HepG2 (cell line): ENCODE results near the gene KLHL13. TPM values are rescaled to one million over a fixed set of nuclear protein-coding genes. Genes with fewer than 3 reads are reported as not detected.

Experiments used
- ATAC-seq: fragments of 200-7000 bp; cut with Tn5 transposase; 3 replicates; pipeline ENCODE4 v1.9.1; 2020; ENCODE audit warnings: mild to moderate bottlenecking, moderate library complexity
- BruUV-seq: library from RNA; stranded (reverse); fragments of 400-500 nt; replicated peaks from 2 replicates; lab custom pipeline; 2021; lab: Mats Ljungman, UMichigan
- CTCF ChIA-PET: fragments of 300-600 bp; formaldehyde crosslinking; extraction: SDS; loops from one replicate; lab custom pipeline; 2021; ENCODE audit warnings: low total read pairs, inconsistent platforms, low intra/inter-chr PET ratio; lab: Yijun Ruan, JAX
- POLR2A ChIA-PET: fragments of 350-600 bp; sonication (Branson Sonifier 250); formaldehyde crosslinking; loops from one replicate; lab custom pipeline; 2020; ENCODE audit warnings: antibody characterized with exemption, inconsistent platforms; lab: Yijun Ruan, JAX
- DNase-seq: peaks from one replicate; pipeline ENCODE4 v3.0.0-alpha.2; 2015; ENCODE audit warnings: low spot score
- FAIRE-seq: peaks from 3 replicates; lab custom pipeline; 2011; peaks lifted over from hg19 to GRCh38; lab: Jason Lieb, UNC
- H2AFZ ChIP-seq: one replicate; pipeline ENCODE4 v1.6.1; 2011; ENCODE audit warnings: low read length, inconsistent platforms
- H3K27ac ChIP-seq: fragments of 300-600 bp; 3 replicates; pipeline ENCODE4 v1.8.0; 2011; ENCODE audit warnings: mixed run types, mild to moderate bottlenecking, mixed read lengths, low read length, inconsistent platforms; ENCODE audit not compliant: insufficient read depth; ENCODE audit errors: extremely low read length
- H3K27me3 ChIP-seq, 2 experiments: fragments of 200-600 bp in 1 of 2; 2 replicates in 1 of 2; 3 replicates in 1 of 2; pipeline versions ENCODE4 v1.6.0 to v1.8.0; 2011; ENCODE audit warnings: low read length in 2 of 2, mild to moderate bottlenecking in 2 of 2, moderate library complexity in 2 of 2, inconsistent platforms in 1 of 2; ENCODE audit not compliant: insufficient read depth in 2 of 2, control insufficient read depth in 1 of 2
- H3K36me3 ChIP-seq, 2 experiments: fragments of 200-600 bp in 1 of 2; replicated peaks in 1 of 2; 2 replicates in 1 of 2; 3 replicates in 1 of 2; pipeline versions ENCODE4 v1.5.1 to v1.8.0; 2011; ENCODE audit warnings: low read length in 2 of 2, inconsistent platforms in 1 of 2; ENCODE audit not compliant: insufficient read depth in 2 of 2, control insufficient read depth in 1 of 2
- H3K4me1 ChIP-seq: 2 replicates; pipeline ENCODE4 v1.5.1; 2012; ENCODE audit warnings: low read length, inconsistent platforms; ENCODE audit not compliant: insufficient read depth
- H3K4me2 ChIP-seq: 2 replicates; pipeline ENCODE4 v1.6.0; 2011; ENCODE audit warnings: low read depth, low read length, inconsistent platforms
- H3K4me3 ChIP-seq, 3 experiments: fragments of 200-600 bp in 1 of 3; sonication (generic), shearing (Covaris generic) in 1 of 3; replicated peaks in 1 of 3; 2 replicates each; pipeline ENCODE4 v1.5.1; 2011 to 2016; ENCODE audit warnings: low read length in 3 of 3, inconsistent platforms in 2 of 3, low read depth in 2 of 3, mild to moderate bottlenecking in 2 of 3, control low read depth in 1 of 3, mixed read lengths in 1 of 3; ENCODE audit not compliant: insufficient read depth in 1 of 3
- H3K79me2 ChIP-seq: one replicate; pipeline ENCODE4 v1.6.1; 2011; ENCODE audit warnings: low read length, inconsistent platforms; ENCODE audit not compliant: insufficient read depth
- H3K9ac ChIP-seq: 2 replicates; pipeline ENCODE4 v1.6.0; 2011; ENCODE audit warnings: mild to moderate bottlenecking, low read depth, low read length, inconsistent platforms; ENCODE audit not compliant: insufficient read depth
- H3K9me3 ChIP-seq: 2 replicates; pipeline ENCODE4 v1.5.1; 2012; ENCODE audit warnings: mild to moderate bottlenecking, low read length
- H4K20me1 ChIP-seq: 2 replicates; pipeline ENCODE4 v1.6.0; 2011; ENCODE audit warnings: inconsistent platforms, mild to moderate bottlenecking, low read length, moderate library complexity; ENCODE audit not compliant: insufficient read depth
- ARID2 ChIP-seq: sonication (generic); formaldehyde crosslinking; IDR thresholded peaks from 2 replicates; pipeline ENCODE4 v1.8.1; 2022; ENCODE audit warnings: mild to moderate bottlenecking, missing genetic modification reagents, borderline replicate concordance
- ELF3 ChIP-seq: IDR thresholded peaks from 2 replicates; pipeline ENCODE4 v1.6.1; 2016; ENCODE audit warnings: missing genetic modification reagents, missing compliant biosample characterization
- HMG20A ChIP-seq: IDR thresholded peaks from 2 replicates; pipeline ENCODE4 v1.6.1; 2016; ENCODE audit warnings: borderline replicate concordance
- SYNCRIP ChIP-seq: fragments of 200-400 bp; formaldehyde crosslinking; IDR thresholded peaks from 2 replicates; pipeline ENCODE4 v1.6.1; 2018; ENCODE audit warnings: mild to moderate bottlenecking, low read depth, low read length; ENCODE audit not compliant: insufficient read depth
- ZBTB21 ChIP-seq: sonication (generic); formaldehyde crosslinking; IDR thresholded peaks from 2 replicates; pipeline ENCODE4 v1.4.0; 2020; ENCODE audit warnings: missing genetic modification reagents
- ZBTB26 ChIP-seq: IDR thresholded peaks from 2 replicates; pipeline ENCODE4 v1.6.1; 2016; ENCODE audit warnings: missing compliant biosample characterization, missing genetic modification reagents, borderline replicate concordance
- ZBTB7A ChIP-seq: sonication (generic); formaldehyde crosslinking; IDR thresholded peaks from 2 replicates; pipeline ENCODE4 v1.8.0; 2022; ENCODE audit warnings: mild to moderate bottlenecking, missing genetic modification reagents
- ZNF3 ChIP-seq: IDR thresholded peaks from 2 replicates; pipeline ENCODE4 v1.7.0; 2017; ENCODE audit warnings: inconsistent platforms
- ZNF468 ChIP-seq: sonication (generic); formaldehyde crosslinking; IDR thresholded peaks from 2 replicates; pipeline ENCODE4 v1.8.0; 2022; ENCODE audit warnings: mild to moderate bottlenecking, moderate library complexity, missing genetic modification reagents
- ZNF570 ChIP-seq: sonication (generic); formaldehyde crosslinking; IDR thresholded peaks from 2 replicates; pipeline ENCODE4 v1.4.0; 2020; ENCODE audit warnings: mild to moderate bottlenecking, missing genetic modification reagents, borderline replicate concordance
- ZNF883 ChIP-seq: sonication (generic); formaldehyde crosslinking; IDR thresholded peaks from 2 replicates; pipeline ENCODE4 v1.5.1; 2020; ENCODE audit warnings: mild to moderate bottlenecking, missing genetic modification reagents; ENCODE audit errors: not compliant biosample characterization
- WGBS: methylation state at CpG from one replicate; pipeline ENCODE4 v1.1.6; 2017; ENCODE audit warnings: low lambda C conversion rate; 5-methylcytosine and 5-hydroxymethylcytosine counted together
- in situ Hi-C: cut with HindIII; loops from 2 replicates; pipeline ENCODE4 v1.10.0; 2017; ENCODE audit warnings: low pct_unique_long_range_greater_than_20kb; ENCODE audit not compliant: extremely low pct_ligation_motif_present
- intact Hi-C: fragments of 100-400 bp; cut with micrococcal nuclease; formaldehyde crosslinking; loops from one replicate; pipeline ENCODE4 v1.10.0; 2022; ENCODE audit not compliant: unreplicated experiment
- polyA plus RNA-seq, 8 experiments: library from polyadenylated mRNA; depleted of rRNA in 3 of 8; stranded (reverse) in 7 of 8; unstranded in 1 of 8; fragments of >200 nt; fragmentation: Illumina TruSeq in 4 of 8; extraction: Trizol in 4 of 8; gene quantifications; 2 replicates each; pipeline versions ENCODE4 v1.2.1 to v1.2.3, GENCODE V29; 2011 to 2016; ENCODE audit warnings: low read depth in 4 of 8, missing spikeins in 1 of 8, mixed read lengths in 1 of 8; ENCODE audit not compliant: insufficient read depth in 1 of 8
- total RNA-seq, 5 experiments: library from RNA; depleted of rRNA; stranded (reverse); fragments of >200 nt; fragmentation: Illumina TruSeq; extraction: Trizol; gene quantifications; 2 replicates each; pipeline ENCODE4 v1.2.3, GENCODE V29; 2016; ENCODE audit warnings: low read depth in 1 of 5
- TF ChIP-seq, protein P1 (sequence below): sonication (generic); IDR thresholded peaks from 2 replicates; pipeline ENCODE4 v1.6.1; 2016; ENCODE audit warnings: low read depth, borderline replicate concordance

Gene KLHL13
- total and polyA plus RNA-seq, 2 of the 13 experiments (the other 11 are each of a cell fraction or from before 2014, with no cell fraction given): 0.28 to 1.6 TPM

- POLR2A ChIA-PET: no interaction called here
- no peak overlapping the region for H3K4me3 ChIP-seq
- BruUV-seq: no TSS peak
- FAIRE-seq (no peak), DNase-seq (no peak), ATAC-seq (no peak)
- no peaks in the 10 kb centered on the region for H3K9me3 ChIP-seq
- intact Hi-C loops: no loop called here
- no peaks in the 10 kb centered on the region for H3K79me2 ChIP-seq
- no peak overlapping the region for H3K27ac ChIP-seq
- no peak overlapping the region for H3K9ac ChIP-seq
- H3K36me3 ChIP-seq: no peaks in the 10 kb centered on the region
- in situ Hi-C loops: no loop called here
- no CpG with 5 or more reads among the region's 1 CpG for WGBS
- no peak overlapping the region for H3K4me2 ChIP-seq
- no peaks in the 10 kb centered on the region for H3K27me3 ChIP-seq
- no peaks in the 10 kb centered on the region for H3K4me1 ChIP-seq
- no peak overlapping the region for H2AFZ ChIP-seq
- H4K20me1 ChIP-seq: no peaks in the 10 kb centered on the region
- CTCF ChIA-PET: no interaction called here
- no peak for TF ChIP-seq ZBTB7A (CRISPR knock-in tag)
- TF ChIP-seq ZNF883 (CRISPR knock-in tag): no peak
- TF ChIP-seq, protein P1, sequence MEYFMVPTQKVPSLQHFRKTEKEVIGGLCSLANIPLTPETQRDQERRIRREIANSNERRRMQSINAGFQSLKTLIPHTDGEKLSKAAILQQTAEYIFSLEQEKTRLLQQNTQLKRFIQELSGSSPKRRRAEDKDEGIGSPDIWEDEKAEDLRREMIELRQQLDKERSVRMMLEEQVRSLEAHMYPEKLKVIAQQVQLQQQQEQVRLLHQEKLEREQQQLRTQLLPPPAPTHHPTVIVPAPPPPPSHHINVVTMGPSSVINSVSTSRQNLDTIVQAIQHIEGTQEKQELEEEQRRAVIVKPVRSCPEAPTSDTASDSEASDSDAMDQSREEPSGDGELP: no peak
- no peak for TF ChIP-seq ZNF570 (CRISPR knock-in tag)
- TF ChIP-seq HMG20A (CRISPR knock-in tag): no peak
- TF ChIP-seq ELF3 (CRISPR knock-in tag): no peak
- TF ChIP-seq SYNCRIP: no peak
- no peak for TF ChIP-seq ZBTB26 (CRISPR knock-in tag)
- TF ChIP-seq ZNF3 (CRISPR knock-in tag): no peak
- TF ChIP-seq ZBTB21 (CRISPR knock-in tag): no peak
- no peak for TF ChIP-seq ARID2 (CRISPR knock-in tag)
- TF ChIP-seq ZNF468 (CRISPR knock-in tag): no peak
Observed at GRCh38 chrX:118039591-118039990, 77.0 kb downstream of the KLHL13 start.
